ENCODE measurements around the gene SMARCAL1. TPM values are rescaled to one million over a fixed set of nuclear protein-coding genes. Genes with fewer than 3 reads are reported as not detected.

The SMARCAL1 gene
- total RNA-seq, 1 donor from 2014 or later, result 12.6 TPM

DNA sequence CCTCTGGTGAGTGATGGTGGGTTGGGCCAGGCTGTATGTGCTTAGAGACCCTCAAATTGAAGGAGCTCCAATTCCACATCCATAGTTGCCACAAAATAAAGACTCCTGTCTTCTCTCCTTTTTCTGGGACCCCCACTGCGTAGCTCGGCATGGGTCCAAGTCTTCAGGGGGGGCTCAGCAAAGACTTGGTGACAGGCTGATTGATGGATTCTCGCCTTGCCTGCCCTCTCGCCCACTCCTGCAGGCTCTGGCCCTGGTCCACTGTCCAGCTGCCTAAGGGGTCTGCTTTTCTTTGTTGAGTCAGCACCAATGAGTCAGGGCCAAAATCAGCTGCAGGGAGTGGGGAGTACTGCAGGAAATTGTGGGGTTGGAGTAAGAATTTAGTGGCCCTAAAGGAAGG, 107.8 kb downstream of the SMARCAL1 start:
- DNase-seq (ENCODE audit: low spot score in 2 of 2) (no peak), FAIRE-seq (no peak)

DNA sequence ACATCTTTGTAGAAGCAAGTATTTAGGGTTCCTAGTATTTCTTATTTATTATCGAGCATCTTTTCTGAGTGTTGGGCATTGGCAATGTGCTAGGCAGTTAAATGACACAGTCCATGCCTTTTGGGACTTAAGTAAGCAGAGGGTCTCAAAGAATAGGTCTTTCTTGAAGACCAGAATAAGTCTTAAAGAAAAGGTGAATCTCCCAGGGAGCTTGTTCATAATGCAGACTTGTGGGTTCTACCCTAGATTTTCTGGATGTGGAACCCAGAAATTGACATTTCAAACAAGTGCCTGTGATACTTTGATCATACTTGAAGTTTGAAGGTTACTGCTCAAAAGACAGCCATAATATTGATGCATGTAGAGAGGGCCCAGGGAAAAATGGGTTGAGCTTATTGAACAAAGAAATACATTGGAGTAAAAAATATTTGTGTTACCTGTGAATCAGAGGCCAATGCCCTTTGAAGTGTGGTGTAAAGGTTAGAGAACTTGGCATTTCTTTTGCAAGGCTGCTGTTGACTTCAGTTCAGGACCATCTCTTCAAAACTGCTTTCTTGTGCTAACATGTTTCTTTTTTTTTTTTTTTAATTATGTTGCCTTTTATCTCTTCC, 110.7 kb downstream of the SMARCAL1 start:
- DNase-seq (ENCODE audit: low spot score in 2 of 2) (no peak), FAIRE-seq (no peak)

DNA sequence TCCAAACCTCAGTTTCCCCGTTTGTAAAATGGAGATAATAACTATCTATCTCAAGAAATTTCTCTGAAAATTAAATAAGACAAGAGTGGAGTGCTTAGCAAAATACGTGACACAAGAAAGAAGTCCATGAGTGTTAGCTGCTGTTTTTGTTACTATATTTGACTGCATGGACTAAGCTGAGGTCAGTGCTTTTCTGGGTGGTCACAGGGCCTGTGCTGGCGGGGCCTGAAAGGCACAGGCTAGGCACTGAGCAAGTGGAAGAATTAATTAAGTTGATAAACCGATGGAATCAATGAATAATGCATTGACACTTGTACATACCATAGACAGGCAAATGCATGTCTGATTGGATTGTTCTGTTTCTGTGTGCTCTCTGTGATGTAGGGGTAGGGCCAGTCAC, 113.7 kb downstream of the SMARCAL1 start:
- no peak for DNase-seq (ENCODE audit: low spot score in 2 of 2)
- FAIRE-seq, result no peak

DNA sequence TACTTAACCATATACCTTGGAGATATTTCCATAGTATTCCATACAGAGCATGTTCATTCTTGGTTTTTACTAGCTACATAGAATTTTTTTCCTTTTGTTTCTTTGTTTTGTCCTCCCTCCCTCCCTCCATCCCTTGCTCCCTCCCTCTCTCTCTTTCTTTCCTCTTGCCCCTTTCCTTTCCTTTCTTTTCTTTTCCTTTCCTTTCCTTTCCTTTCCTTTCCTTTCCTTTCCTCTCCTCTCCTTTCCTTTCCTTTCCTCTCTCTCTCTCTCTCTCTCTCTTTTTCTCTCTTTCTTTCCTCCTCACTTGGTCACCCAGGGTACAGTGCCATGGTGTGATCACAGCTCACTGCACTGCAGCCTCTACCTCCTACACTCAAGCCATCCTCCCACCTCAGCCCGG, 114.7 kb downstream of the SMARCAL1 start:
- FAIRE-seq, result no peak
- DNase-seq (ENCODE audit: low spot score in 2 of 2), result no peak

DNA sequence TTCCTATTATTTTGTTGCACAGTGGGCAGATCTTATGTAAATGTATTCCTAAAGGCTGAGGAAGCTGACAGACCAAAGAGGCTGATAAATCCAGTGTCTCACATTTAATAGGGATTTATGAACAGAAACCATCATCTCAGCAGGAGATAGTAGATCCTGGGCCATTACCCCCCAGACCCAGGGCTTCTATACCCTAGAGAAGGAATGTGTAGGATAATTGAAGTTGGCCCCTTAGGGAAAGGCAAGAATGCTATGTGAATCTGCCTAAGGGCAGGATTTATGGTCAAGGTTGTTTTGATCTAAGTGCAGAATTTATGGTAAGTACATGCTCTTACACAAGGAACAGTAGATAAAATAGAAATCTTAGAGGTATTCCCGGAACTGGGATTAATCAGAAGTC, 115.3 kb downstream of the SMARCAL1 start:
- FAIRE-seq (no peak), DNase-seq (ENCODE audit: low spot score in 2 of 2) (no peak)

DNA sequence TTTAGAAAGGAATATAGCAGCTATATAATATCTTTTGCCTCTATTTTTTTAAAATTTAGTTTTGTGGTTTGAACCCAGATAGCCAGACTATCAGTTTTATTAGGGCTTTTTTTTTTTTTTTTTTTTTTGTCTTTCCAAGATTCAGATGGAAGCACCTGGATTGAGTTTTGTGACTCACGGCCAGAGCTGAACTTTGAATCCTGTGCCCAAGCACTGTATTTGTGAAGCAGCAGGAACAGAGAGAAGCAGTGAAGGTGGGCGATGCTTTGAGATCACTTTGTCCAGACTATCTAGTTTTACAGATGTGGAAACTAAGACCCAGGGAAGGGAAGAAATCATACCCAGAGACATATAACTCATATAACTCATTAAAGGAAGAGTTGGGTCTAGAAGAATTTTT, 120.3 kb downstream of the SMARCAL1 start:
- FAIRE-seq (no peak), DNase-seq (ENCODE audit: low spot score in 2 of 2) (no peak)

Other genes with a start within 250 kb of the SMARCAL1 start
- gene MARCHF4, start 40.0 kb upstream of the SMARCAL1 start, total RNA-seq, result 8.2 TPM
- 3,585 TPM for gene RPL37A, start 86.4 kb downstream of the SMARCAL1 start, total RNA-seq
- 253 TPM for gene IGFBP2, start 220.9 kb downstream of the SMARCAL1 start, total RNA-seq